Calu3 (cell line): Measurements from ENCODE around the gene CGN. TPM values are rescaled to one million over a fixed set of nuclear protein-coding genes. Genes with fewer than 3 reads are reported as not detected.

Experiments used
- BruUV-seq: library from RNA; stranded (reverse); fragments of 400-500 nt; replicated peaks from 2 replicates; lab custom pipeline; 2021; lab: Mats Ljungman, UMichigan
- CTCF ChIA-PET: fragments of 300-600 bp; sonication (Branson Sonifier 250); formaldehyde crosslinking; loops from one replicate; lab custom pipeline; 2022; ENCODE audit warnings: antibody characterized with exemption; lab: Charles Lee
- DNase-seq: peaks from one replicate; pipeline ENCODE4 v3.0.0; 2022
- H3K27ac Mint-ChIP-seq: one replicate; pipeline ENCODE4 v1.8.0; 2022; ENCODE audit warnings: mixed read lengths; ENCODE audit not compliant: unreplicated experiment
- H3K27me3 Mint-ChIP-seq: one replicate; pipeline ENCODE4 v1.8.0; 2022; ENCODE audit warnings: mixed read lengths; ENCODE audit not compliant: unreplicated experiment
- H3K36me3 Mint-ChIP-seq: one replicate; pipeline ENCODE4 v1.8.0; 2022; ENCODE audit warnings: mild to moderate bottlenecking, moderate library complexity, mixed read lengths; ENCODE audit not compliant: insufficient read depth, unreplicated experiment
- H3K4me1 Mint-ChIP-seq: one replicate; pipeline ENCODE4 v1.8.0; 2022; ENCODE audit warnings: mild to moderate bottlenecking, low read depth, mixed read lengths; ENCODE audit not compliant: unreplicated experiment
- H3K4me3 Mint-ChIP-seq: one replicate; pipeline ENCODE4 v1.8.0; 2022; ENCODE audit warnings: mild to moderate bottlenecking, low read depth, moderate library complexity, mixed read lengths; ENCODE audit not compliant: unreplicated experiment
- H3K9me3 Mint-ChIP-seq: one replicate; pipeline ENCODE4 v1.8.0; 2022; ENCODE audit warnings: low read depth, mixed read lengths; ENCODE audit not compliant: unreplicated experiment
- CTCF ChIP-seq: fragments of 200-600 bp; IDR thresholded peaks from one replicate; pipeline ENCODE4 v1.8.0; 2022; ENCODE audit warnings: antibody characterized with exemption; ENCODE audit not compliant: unreplicated experiment
- intact Hi-C: fragments of 100-400 bp; cut with micrococcal nuclease; formaldehyde crosslinking; loops from one replicate; pipeline ENCODE4 v1.10.0; 2022; ENCODE audit not compliant: unreplicated experiment
- total RNA-seq: library from RNA; stranded (reverse); gene quantifications from 2 replicates; pipeline ENCODE4 v1.2.3, GENCODE V29; 2022

CGN gene
- total RNA-seq, 1 experiment from 2014 or later, result 113 TPM

- no peaks in the 10 kb centered on the region for H3K9me3 Mint-ChIP-seq
- CTCF ChIA-PET, result interaction anchor here (1.1 kb wide), 1 partner anchor 15 kb away, joined by 4 read pairs; no protein-coding TSS in a partner anchor
- intact Hi-C loops, result no loop called here
- peaks cover 11% of the 10 kb centered on the region for H3K4me1 Mint-ChIP-seq
- TF ChIP-seq CTCF, result no peak
- DNase-seq, result no peak
- no peaks in the 10 kb centered on the region for H3K27me3 Mint-ChIP-seq
- BruUV-seq, result no TSS peak
- H3K27ac Mint-ChIP-seq, result no peak overlapping the region
- H3K4me3 Mint-ChIP-seq, result no peak overlapping the region
- peaks cover 36% of the 10 kb centered on the region for H3K36me3 Mint-ChIP-seq
These were observed 51.5 kb downstream of the CGN start for GRCh38 chr1:151562661-151563060.

- no TSS peak for BruUV-seq
- Mint-ChIP-seq H3K27ac (no peak overlapping the region), H3K9me3 (no peaks in the 10 kb centered on the region), H3K36me3 (peaks cover 30% of the 10 kb centered on the region), H3K4me1 (peaks cover 8% of the 10 kb centered on the region), H3K4me3 (no peak overlapping the region), H3K27me3 (no peaks in the 10 kb centered on the region)
- intact Hi-C loops, result no loop called here
- TF ChIP-seq CTCF, result no peak
- CTCF ChIA-PET, result interaction anchor here (0.7 kb wide), 1 partner anchor 15 kb away, joined by 3 read pairs; no protein-coding TSS in a partner anchor
- no peak for DNase-seq
These were observed 52.2 kb downstream of the CGN start for GRCh38 chr1:151563376-151563775.

GRCh38 chr1:151565502-151566189, 54.5 kb downstream of the CGN start:
- H3K27ac Mint-ChIP-seq, result no peak overlapping the region
- BruUV-seq, result no TSS peak
- no peak for TF ChIP-seq CTCF
- DNase-seq, result no peak
- intact Hi-C loops, result no loop called here
- H3K27me3 Mint-ChIP-seq, result no peaks in the 10 kb centered on the region
- H3K4me1 Mint-ChIP-seq, result peaks cover 9% of the 10 kb centered on the region
- H3K4me3 Mint-ChIP-seq, result no peak overlapping the region
- CTCF ChIA-PET, result interaction anchor here (0.6 to 0.9 kb wide), 3 partner anchors 11 to 170 kb away, joined by 4 to 5 read pairs (median 4); no protein-coding TSS in a partner anchor
- no peaks in the 10 kb centered on the region for H3K9me3 Mint-ChIP-seq
- H3K36me3 Mint-ChIP-seq, result peaks cover 39% of the 10 kb centered on the region

- CTCF ChIA-PET, result interaction anchor here (0.8 kb wide), 1 partner anchor 125 kb away, joined by 3 read pairs; no protein-coding TSS in a partner anchor
These were observed 57.5 kb downstream of the CGN start for GRCh38 chr1:151568626-151569088.

More at GRCh38 chr1:151568626-151569088, 57.5 kb downstream of the CGN start:
- no peaks in the 10 kb centered on the region for H3K27me3 Mint-ChIP-seq
- peaks cover 9% of the 10 kb centered on the region for H3K4me1 Mint-ChIP-seq
- peaks cover 45% of the 10 kb centered on the region for H3K36me3 Mint-ChIP-seq
- intact Hi-C loops, result no loop called here
- no peak overlapping the region for H3K27ac Mint-ChIP-seq
- DNase-seq, result no peak
- no peak overlapping the region for H3K4me3 Mint-ChIP-seq
- BruUV-seq, result no TSS peak
- TF ChIP-seq CTCF, result no peak
- H3K9me3 Mint-ChIP-seq, result no peaks in the 10 kb centered on the region
